NCI-H524 treated with DMSO at 0.1 percent for 48 hours (cell line): ENCODE results near the gene MAPK4.
"Not testable (repeated sequence)": the region's sequence is repeated elsewhere in the genome, so short reads cannot be mapped to it uniquely, and the experiment has no call there.

Source experiments
- DNase-seq: peaks from one replicate; lab custom pipeline; 2025; lab: John Stamatoyannopoulos, UW

The MAPK4 gene

DNA sequence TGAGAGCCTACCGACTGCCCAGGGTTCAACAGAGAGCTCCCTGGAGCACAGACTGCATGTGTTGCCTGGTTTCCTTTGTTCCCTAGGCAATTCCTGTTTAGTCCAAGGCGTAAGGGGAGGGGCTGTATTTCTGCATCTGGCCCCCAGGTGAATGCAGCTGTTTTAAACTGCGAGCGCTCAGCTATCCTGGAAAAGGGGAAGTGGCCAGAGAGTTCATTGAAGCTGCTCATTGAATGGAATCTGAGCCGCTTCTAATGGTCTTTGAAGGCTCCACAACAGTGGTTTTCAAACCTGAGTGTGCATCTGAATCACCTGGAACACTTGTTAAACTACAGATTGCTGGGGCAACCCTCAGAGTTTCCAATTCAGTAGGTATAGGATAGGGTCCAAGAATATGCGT, 18.1 kb downstream of the MAPK4 start:
- no peak for DNase-seq

DNA sequence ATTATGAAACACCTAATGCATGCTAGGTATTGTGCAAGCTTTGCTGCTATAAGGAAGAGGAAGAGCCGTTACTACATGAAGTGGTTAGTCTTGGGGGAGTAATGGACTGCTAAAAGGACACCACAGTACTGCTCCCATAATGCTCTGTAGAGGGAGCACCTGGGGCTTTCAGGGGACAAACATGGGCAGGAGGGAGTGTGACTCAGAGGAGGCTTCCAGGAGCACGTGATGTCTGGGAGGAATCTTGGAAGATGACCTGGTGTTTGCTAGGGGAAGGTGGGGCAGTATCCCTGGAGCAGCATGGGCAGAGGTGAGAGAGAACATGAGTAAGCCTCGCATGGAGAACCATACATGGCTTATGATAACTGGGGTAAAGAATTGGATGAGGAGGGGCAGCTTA, 18.8 kb downstream of the MAPK4 start:
- DNase-seq = no peak

DNA sequence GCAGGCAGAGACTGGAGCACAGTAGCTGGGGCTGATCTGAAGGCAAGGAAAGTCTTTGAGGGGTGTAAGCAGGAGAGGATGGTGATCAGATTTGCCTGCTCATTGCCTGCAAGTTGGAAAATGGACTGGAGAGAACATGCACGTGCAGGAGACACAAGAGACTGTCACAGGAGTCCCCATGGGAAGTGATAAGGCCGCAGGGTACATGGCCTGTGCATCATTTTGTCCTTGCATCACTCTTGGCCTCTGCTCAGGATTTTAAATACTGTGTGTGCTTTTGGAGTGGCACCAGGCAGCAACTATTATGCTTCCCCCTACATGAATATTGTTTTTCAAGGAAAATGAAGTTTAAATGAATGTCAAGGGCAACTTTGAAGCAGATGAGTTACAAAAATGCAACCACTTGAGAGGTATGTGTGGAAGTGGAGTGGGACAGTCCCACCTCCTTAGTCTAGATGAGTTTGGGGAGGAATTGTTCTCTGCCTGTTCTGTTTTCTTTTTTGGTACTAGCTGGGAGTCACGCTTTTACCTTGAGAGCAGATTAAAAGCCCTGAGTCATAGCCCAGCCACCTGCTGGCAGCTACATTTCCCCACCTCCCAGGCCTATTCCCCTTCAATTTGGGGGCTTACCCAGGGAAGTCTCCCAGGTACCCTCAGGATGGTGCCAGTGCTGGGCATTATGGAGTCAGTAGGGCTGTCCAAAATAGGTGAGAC, 19.3 kb downstream of the MAPK4 start:
- DNase-seq = no peak

DNA sequence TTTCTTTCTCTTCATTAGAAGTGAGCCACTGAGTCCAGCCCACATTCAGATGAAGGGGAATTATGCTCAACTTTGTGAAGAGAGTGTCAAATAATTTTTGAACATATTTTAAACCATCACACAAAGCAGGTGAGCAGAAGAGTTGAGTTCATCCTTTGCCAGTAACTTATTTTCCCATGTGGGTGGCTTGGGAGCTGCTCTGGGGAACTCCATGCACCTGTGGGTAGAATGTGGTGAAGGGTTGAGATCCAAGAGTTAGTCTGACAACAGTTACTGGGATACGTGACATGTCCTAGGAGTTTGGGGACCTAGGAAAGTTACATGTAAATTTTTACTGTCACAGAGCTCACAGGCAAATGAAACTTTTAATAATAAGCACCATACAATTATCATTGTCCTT, 21.6 kb downstream of the MAPK4 start:
- DNase-seq = no peak

DNA sequence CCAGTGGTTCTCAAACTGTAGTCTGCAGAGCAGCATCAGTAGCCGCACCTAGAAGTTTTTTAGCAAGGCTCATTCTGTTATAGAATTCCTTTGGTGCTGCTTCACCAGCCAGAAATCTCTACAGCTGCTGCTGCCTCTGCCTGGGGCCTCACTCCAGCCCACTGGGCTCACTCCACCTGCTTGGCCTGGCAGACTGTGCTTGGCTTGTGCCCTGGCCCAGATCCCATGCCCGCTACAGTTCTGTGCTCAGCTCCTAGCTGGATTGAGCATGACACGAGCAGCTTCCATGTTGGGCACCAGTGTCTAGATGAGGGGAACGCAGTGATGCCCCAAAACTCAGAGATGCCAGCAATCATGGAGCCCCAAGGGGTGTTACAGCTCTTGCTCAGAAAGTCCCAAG, 22.6 kb downstream of the MAPK4 start:
- no peak for DNase-seq

DNA sequence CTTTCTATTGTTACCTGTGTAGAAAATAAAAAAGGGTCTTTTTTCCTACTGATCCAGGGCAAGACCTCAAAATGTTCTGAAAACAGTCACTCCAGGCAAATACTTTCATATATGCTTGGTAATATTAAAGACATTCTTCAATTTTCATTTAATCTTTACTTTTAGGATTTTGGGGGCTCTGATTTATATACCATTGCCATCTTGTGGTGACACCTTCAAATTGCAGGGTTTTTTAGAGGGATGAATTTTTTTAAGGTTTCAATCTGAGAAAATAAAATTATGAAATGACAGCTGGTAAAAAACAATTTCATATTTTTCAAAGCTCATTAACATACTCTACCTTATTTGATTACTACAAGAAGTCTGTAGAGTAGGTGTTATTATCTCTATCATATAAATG, 26.8 kb downstream of the MAPK4 start:
- no peak for DNase-seq

DNA sequence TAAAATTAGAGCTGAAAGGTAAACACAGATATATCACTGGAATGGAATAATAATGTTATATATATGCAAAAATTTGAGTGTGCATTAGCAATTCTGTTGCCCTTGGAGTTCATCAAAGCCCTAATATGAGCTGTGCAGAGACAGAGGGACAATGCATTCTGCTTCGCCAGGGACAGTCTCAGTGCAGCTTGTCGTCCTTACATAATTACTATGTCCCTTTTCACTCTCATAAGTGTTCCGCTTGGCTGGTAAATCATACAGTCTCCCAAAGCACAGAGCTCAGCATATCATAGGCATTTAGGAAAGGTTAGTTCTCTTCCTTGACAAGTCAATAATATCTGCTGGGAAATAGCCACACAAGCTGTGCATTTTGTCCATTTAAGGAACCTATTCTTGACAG, 30.7 kb downstream of the MAPK4 start:
- DNase-seq = no peak

DNA sequence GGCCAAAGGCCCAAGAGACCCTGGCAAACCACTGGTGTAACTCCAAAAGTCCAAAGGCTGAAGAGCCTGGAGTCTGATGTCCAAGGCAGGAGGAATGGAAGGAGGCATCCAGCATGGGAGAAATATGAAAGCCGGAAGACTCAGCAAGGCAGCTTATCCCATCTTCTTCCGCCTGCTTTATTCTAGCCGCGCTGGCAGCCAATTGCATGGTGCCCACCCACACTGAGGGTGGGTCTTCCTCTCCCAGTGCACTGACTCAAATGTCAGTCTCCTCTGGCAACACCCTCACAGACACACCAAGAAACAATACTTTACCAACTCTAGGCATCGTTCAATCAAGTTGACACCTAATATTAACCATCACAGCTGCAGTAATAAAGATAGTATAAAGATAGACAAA, 34.1 kb downstream of the MAPK4 start:
- DNase-seq = no peak

DNA sequence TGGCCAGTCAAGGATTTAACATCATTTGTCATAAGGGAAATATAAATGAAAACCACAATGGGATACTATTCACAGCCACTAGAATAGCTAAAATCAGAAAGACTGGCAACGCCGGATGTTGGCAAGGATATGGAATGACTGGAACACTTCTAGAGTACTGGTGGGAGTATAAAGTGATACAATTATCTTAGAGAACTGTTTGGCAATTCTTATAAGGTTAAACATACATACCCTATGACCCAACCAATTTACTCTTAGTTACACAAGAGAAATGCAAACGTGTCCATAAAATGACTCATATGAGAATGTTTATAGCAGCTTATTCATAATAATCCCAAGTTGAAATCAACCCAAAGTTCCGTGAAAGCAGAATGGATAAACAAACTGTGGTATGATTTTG, 35.1 kb downstream of the MAPK4 start:
- DNase-seq = no peak

DNA sequence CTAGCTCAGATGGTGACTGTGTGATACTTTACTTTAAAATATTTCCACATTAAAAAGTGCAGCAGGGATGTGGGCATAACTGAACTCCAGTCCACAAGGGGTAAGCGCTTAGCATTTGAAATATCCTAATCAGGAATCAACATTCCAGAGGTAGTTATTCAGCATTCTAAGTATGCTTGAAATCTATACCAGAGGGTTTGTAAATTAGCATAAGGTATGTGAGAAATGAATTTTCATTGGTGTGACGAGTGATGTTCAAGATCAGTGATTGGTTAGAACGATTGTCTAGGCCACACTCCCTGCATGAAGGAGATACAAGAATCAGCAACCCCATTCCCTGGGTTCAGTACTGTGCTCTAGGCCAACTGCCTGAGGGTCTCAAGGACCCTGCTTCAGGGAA, 42.6 kb downstream of the MAPK4 start:
- no peak for DNase-seq

DNA sequence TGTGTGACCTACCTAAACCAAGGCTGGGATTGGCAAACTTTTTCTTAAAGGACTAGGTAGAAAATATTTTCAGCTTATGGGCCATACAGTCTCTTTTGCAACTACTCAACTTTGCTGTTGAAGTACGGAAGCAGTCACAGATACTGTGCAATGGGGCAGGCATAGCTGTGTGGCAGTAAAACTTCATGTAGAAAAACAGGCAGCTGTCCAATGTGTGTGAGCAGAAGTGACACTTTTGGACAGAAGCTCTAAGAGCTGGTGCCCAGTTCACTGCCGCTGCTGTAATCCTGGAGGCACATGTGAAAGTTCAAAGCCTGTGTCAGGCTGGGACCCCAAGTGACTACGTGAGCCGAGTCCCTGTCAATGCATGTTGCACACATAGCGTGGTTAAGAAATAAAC, 46.7 kb downstream of the MAPK4 start:
- no peak for DNase-seq

DNA sequence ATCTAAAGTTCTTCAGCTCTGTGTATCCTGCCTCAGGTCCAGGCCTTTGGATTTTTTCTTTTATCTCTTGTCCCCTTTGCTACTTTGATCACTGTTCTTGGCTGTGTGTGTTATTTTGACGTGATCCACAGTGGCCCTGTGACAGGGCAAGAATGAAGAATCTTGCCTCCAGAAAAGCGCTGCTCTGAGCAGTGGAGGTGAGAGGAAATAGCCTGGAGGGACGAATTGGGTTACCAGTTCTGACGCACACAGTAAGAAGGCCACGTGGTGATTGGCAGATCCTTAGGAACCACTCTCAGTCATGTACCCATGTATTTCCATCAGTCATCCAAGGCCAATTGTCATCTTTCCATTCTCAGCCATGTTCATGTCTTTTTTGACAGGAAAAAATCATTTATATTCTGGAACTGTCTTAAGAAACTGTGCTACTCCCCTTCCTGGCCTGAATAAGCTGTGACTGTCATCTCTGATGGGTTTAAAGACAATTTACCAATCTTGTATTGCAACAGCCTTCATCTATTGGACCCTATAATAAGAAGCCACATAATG, 47.6 kb downstream of the MAPK4 start:
- DNase-seq = no peak

DNA sequence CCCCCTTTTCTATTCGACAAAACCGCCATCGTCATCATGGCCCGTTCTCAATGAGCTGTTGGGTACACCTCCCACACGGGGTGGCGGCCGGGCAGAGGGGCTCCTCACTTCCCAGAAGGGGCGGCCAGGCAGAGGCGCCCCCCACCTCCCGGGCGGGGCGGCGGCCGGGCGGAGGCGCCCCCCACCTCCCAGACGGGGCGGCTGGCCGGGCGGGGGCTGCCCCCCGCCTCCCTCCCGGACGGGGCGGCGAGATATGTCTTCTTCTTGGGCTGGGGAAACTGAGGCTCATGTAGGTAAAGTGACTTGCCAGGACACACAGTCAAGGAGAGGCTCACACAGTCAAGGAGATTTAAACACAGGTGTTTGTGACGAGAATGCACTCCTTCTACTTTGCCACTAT, 49.3 kb downstream of the MAPK4 start:
- not testable (repeated sequence) for DNase-seq

DNA sequence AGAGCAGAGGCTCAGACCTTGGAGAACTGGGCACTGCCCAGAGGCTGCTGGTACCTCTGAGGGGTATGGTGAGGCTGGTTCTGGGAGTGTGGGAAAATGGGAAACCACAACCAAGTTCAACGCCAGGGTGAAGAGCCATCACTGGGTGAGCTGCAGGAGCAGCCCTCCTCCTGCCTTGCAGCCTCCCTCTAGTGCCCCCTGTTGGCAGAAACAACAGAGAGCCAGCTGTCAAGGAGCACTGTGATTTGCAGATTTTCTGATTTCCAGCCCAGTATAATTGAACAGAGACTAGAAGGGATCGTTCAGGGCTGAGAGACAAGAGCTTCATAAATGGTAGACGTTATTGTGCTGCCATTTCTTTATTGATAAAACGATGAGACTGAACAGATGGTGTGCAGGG, 50.5 kb downstream of the MAPK4 start:
- DNase-seq = no peak

DNA sequence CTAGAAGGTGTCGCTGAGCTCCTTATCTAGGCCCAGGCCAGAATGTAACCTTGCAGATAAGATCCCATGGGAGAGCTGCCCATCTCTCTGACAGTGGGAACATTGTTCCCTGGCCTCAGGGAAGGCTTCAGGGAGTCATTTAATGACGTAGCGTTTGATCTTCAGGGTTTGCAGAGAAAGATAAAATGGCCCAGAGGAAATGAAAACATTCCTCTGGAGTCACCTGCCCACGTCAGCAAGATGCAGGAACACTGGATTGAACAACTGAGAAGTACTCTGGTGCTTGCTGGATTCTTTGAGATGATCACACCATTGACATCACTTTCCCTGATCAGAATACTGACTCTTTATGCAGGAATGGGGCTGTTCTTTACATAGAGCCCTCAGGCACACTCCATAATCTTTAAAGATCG, 51.6 kb downstream of the MAPK4 start:
- no peak for DNase-seq

DNA sequence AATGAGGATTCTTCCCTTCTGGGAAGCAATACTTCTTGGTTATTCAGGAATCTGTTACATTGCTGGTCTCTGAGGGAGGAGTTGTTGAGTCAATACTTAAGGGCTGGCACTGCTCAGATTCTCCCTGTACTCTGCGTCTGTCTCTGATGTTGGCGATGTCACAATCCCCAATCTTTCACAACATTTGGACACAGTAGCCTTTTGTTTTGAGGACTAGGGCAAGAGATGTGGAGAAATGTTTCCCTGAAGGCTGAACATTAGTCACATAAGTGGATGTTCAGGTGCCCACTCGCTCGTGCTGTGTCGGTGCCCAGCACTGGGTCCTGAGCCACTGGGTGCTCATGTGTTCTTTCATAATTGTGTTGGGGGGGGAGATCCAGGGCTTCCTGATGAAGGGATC, 55.0 kb downstream of the MAPK4 start:
- no peak for DNase-seq

DNA sequence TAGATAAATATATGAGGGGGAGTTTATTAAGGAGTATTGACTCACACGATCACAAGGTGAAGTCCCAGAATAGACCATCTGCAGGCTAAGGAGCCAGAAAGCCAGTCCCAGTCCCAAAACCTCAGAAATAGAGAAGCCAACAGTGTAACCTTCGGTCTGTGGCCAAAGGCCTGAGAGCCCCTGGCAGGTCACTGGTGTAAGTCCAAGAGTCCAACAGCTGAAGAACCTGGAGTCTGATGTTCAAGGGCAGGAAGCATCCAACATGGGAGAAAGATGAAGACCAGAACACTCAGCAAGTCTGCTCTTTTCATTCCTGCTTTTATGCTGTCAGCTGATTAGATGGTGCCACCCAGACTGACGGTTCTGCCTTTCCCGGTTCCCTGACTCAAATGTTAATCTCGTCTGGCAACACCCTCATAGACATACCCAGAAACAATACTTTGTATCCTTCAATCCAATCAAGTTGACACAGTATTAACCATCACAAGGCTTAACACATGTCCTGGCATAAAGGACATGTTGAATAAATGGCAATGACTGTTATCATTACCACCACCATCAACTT, 56.7 kb downstream of the MAPK4 start:
- DNase-seq = no peak

DNA sequence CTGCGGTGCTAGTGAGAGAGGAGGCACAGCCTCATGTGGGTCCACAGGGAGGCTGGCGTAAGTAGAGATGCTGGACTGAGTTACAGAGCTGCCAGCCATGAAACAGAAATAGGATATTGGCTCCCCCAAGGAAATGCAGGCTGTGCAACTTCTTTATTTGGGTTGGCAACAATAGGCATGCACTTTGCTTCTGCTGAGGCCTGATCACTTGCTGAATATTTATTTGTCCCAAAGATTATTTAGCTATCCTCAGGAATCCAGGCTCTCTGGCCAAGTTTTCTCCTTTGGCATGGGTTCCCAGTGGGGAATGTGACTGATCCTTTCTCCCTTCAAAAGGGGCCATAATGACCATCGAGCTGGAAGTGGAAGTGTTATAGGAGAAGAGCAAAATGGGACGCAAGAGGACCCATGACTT, 60.0 kb downstream of the MAPK4 start:
- DNase-seq = no peak

DNA sequence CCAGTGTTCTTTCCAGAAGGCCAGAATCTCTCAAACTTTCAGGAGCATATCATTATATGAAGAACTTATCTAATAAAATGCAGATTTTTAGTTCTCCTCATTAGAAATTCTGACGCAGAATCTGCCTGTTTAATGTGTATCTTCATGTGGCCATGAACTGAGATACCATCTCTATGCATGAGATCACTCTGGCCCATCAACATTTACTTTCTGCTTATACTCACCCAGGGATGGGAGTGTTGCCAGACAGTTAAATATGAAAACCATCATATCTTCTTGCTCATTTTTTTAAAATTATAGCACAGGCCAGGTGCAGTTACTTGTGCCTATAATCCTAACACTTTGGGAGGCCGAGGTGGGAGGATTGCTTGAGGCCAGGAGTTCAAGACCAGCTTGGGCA, 60.4 kb downstream of the MAPK4 start:
- DNase-seq = no peak

DNA sequence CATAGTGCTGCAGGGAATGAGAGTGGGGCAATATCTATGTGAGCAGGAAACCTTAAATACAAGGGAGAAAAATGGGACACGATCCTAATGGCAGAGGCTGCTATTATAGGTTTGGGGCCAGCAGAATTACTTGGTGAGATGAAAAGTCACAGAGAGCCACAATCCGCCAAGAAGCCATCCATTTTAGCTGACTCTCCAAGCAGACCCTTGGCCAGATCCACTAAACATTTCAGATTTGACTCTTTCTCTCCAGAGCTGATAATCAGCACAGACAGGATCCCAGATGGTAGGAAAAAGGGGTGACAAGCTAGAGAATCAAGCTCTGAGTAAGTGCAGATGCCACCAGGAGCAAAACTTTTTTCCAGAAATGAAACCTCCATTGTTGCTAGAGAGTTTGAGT, 61.5 kb downstream of the MAPK4 start:
- no peak for DNase-seq

DNA sequence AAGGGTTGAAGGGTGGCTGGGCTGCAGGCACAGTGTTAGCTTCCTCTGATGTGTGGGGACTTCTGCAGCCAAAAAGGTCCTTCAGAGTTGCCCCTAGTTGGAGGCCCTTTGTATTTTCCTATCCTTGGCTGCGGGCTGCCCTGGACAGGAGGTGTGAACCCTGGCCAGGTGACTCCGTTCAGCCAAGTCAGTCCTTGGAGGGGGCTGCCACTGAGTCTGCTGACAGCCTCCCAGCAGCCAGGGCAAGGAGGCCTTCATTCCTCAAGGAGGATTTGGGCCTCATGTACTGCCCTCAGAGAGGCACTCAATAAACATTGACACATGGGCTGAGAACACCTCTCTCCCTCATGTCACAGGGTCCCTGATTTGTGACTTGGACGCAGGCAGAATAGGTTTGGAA, 62.4 kb downstream of the MAPK4 start:
- no peak for DNase-seq

DNA sequence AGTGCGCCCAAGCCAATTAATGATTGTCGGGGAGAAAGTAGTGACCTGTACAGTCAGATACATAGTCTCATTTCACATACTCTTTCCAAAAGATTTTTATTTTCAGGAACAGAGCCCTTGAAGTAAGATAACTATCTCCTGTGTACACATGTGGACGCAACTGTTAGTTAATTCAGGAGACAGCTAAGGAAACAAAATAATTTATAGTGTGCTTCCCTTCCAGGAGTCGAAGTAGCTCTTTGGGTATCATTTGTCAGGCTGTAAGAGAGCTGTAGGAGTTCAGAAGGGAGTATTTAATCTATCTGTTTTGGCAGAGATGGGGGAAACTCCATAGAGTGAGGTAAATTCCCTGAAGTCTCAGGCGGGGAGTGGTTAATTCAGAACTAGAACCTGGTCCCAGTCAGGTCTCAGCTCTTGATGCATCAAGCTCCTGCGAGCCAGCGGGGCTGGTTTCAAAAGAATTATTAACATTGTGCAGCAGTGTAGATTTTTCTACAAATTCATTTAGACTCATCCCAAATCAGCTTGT, 63.0 kb downstream of the MAPK4 start:
- DNase-seq = no peak

DNA sequence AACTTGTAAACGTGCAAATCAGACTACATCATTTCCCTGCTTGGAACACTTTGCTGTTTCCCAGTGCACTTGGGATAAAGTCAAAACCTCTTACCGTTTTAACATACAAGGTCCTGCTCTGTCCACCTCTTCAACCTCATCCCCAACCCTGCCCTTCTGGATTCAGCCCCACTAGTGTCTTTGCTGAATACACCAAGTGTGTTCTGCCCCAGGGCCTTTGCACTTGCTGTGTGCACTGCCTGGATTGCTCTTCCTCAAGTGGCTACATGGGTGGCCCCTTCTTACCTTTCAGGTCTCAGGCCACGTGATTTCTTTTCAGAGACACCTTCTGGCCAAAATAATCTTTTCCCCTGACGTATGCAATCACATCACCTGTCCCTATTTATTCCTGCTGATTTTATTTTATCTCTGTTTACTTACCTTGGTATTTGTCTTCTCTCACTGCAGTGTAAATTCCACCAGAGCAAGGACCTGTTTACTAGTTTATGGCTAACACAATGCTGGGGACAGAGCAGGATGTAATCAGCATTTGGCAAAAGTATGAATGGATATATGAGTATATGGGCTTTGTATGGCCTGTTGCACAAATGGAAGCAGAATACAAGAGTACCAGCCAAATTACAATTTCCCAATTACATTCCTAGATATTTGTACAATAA, 63.9 kb downstream of the MAPK4 start:
- no peak for DNase-seq
